Right renal pelvis (tissue), 4 donors: ENCODE measurements around the gene HOXC10. TPM values are rescaled to one million over a fixed set of nuclear protein-coding genes. Genes with fewer than 3 reads are reported as not detected.
A peak's percentile ranks its signal among the peaks of the same experiment; 100 is the strongest.

ENCODE experiments used
- DNase-seq, 4 donors: peaks; one replicate each; pipeline ENCODE4 v3.0.0-alpha.2; 2013; ENCODE audit warnings: low read depth in 4 of 4, low spot score in 3 of 4, missing footprints in 1 of 4
- polyA plus RNA-seq, 4 donors: library from polyadenylated mRNA; unstranded; fragments of 120-200 nt; gene quantifications; one replicate each; pipeline ENCODE4 v1.2.1, GENCODE V29; 2013; ENCODE audit not compliant: insufficient read length in 4 of 4

Gene HOXC10
- polyA plus RNA-seq: 10 to 100 TPM; 59.2 to 69.0 (median 63.7) TPM

DNA sequence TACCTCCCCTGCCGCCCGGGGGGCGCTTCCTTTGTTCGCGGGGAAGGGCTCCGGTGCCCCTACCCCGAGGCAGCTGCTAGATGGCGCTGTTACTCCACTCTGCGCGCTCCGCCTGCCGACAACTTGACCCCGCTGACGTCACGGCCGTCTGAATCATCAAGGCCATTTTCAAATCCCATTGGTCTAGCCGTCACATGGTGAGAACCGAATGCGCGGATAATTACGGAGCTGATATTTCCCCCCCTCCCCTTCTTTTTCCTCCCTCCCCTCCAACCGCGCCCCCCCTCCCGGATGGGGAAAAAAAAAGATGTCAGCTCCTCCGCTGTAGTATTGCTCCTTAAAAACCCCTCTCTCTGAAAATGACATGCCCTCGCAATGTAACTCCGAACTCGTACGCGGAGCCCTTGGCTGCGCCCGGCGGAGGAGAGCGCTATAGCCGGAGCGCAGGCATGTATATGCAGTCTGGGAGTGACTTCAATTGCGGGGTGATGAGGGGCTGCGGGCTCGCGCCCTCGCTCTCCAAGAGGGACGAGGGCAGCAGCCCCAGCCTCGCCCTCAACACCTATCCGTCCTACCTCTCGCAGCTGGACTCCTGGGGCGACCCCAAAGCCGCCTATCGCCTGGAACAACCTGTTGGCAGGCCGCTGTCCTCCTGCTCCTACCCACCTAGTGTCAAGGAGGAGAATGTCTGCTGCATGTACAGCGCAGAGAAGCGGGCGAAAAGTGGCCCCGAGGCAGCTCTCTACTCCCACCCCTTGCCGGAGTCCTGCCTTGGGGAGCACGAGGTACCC is at the start of gene HOXC10:
HOXC10 (plus strand) TSS at position 246 of the 791 bp plus-strand sequence; CDS start at position 360, 114 bp downstream.
- peak; percentile 97 to 98 (median 98) for DNase-seq

DNA sequence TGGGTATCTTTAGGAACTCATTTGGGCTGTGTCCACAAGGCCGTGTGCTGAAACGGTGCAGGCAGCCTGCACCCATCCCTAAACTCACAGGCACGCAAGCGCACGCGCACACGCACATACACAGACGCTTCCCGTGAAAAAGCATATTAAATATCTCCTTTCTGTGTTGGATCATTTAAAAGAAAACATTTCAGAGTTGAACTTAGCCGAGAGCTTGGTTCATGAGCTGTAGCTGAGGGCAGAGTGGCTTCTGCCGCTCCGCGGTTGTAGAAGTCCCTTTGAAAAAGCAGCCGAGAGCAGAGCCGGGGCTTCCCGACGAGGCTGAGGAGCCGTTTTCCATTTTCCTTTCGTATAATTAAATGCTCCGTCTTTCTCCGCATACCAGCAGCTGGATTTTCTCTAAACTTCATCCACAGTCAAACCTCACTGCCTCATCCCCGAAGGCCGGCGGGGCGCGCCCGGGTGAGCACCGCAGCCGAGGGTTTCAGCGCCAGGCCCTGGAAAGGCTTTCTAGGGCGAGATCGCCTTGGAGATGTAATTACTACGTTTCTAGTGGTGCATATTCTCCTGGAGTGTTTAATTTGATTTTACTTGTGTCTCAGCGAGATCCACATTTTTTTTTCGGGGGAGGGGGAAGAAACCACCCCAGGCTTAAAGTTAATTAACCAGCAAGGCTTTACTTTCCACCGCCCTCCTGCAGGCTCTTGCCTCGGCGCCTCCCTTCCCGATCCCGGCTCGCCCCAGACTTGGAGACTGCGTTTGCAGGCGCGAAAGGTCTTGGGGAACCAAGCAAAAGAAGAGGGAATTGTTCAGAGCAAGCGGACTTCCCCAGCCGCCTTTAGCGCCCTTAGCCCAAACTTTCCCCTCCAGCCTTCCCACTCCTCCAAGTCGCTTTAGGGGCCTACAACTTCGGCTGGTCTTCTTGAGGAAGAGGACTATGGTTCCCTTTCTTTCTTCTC is 49.3 kb upstream of the HOXC10 start:
- DNase-seq: no peak

DNA sequence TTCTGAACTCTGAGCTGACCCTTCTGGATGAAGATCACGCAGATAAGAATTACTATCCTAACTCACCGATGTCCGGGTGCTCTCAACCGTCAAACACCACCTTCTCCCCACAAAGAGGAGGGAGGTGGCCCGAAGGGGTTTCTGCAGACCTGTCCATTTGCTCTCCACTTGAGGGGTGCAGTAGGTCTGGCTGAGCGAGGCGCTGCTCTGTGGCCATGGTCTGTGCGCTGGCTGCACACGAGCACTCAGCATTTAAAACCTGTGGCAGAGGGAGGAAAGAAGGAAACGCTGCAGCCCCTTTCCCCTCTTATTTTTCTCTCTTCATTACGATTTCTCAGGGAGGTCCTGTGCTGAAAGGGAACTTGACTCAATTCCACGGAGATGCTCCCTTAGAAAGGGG is 47.8 kb upstream of the HOXC10 start:
- DNase-seq: no peak

DNA sequence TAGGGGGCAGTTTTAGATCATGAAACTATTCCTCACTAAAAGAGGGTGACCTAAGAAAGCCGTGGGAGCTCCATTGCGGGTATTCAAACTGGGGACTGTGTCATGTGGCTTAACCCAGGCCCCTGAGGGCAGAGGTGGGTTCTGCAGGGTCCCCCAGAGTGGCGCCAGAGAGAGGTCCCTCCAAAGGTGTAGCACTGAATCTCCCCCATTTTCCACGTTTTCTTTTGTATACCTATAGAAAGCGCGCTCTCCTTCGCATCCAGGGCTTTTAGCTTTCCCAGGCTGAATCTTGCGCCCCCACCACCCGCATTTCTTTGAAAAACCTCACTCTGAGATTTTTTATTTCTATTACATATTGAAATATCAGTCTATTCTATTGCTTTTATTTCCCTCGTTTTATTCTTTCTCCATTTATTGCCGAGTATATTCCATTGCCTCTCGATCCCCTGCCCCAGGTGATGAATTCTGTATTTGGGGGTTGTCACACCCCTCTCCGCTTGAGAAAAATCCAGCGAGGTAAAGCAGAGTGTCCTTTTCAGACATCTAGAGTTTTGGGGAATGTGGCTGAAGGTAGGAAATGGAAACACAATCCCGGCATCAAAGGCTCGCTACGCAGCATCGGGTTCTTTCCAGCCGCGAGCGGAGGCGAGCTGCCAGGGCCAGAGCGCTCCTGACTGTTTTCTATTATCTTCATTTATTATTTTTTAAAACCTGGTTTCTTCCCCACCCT is 47.2 kb upstream of the HOXC10 start:
- DNase-seq: no peak

DNA sequence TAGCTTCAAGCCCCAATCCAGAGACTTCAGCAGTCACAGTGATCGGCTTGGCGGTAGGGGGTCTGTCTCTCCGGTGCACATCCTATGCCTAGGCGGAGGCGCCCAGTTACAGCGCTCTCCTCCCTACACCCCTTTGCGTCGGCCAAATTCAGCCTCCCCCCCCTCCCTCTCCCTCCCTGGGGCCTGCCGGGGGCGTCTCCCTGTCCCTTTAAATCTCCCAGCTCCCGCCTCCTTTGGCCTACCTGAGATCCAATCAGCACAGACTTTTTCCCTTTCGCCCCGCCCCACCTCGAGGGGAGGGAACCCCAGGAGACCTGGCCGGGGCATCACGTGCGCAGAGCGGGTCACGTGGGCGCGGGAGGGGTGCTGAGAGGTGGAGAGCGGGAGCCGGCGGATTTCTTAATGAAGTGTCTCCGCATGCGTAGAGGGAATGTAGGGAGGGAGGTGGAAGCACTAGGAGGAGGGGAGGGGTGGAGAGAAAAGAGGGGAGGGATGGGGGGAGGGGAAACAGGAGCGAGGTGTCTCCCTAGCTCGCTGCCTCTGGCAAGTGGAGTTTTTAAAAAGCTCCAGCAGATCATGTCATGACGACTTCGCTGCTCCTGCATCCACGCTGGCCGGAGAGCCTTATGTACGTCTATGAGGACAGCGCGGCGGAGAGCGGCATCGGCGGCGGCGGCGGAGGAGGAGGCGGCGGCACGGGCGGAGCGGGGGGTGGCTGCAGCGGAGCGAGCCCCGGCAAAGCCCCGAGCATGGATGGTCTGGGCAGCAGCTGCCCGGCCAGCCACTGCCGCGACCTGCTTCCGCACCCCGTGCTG is 46.4 kb upstream of the HOXC10 start, which contains the start of gene HOXC13:
HOXC13 (plus strand) TSS at position 506 of the 815 bp plus-strand sequence; CDS start at position 582, 76 bp downstream.
- DNase-seq: peak in 3 of 4 donors; percentile 76 to 84 (median 83)

DNA sequence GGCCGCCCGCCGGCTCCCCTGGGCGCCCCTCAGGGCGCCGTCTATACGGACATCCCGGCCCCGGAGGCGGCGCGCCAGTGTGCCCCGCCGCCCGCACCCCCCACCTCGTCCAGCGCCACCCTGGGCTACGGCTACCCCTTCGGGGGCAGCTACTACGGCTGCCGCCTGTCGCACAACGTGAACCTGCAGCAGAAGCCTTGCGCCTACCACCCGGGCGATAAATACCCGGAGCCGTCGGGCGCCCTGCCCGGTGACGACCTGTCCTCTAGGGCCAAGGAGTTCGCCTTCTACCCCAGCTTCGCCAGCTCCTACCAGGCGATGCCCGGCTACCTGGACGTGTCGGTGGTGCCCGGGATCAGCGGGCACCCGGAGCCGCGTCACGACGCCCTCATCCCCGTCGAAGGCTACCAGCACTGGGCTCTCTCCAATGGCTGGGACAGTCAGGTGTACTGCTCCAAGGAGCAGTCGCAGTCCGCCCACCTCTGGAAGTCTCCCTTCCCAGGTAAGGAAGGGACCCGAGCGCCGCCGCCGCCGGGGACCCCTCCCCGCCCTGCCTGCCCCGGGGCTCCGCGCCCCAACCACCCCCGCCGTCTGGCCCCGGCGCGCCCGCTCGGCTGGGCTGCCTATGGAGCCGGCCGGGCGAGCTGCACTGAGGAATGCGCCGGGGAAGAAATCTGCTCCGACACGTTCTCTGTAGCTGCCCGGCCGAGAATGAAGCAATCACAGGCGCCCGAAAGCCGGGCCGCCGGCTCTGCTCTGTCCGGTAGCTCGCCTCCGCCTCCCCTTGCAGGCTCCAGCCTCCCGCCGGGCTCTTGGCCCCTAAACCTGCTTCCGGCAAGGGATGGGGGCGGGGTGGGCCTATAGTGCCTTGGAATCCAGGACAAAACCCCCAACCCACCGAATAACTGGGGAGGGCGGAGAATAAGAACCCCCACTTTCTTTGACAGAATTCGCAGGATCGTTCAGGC is 45.5 kb upstream of the HOXC10 start:
- no peak for DNase-seq

DNA sequence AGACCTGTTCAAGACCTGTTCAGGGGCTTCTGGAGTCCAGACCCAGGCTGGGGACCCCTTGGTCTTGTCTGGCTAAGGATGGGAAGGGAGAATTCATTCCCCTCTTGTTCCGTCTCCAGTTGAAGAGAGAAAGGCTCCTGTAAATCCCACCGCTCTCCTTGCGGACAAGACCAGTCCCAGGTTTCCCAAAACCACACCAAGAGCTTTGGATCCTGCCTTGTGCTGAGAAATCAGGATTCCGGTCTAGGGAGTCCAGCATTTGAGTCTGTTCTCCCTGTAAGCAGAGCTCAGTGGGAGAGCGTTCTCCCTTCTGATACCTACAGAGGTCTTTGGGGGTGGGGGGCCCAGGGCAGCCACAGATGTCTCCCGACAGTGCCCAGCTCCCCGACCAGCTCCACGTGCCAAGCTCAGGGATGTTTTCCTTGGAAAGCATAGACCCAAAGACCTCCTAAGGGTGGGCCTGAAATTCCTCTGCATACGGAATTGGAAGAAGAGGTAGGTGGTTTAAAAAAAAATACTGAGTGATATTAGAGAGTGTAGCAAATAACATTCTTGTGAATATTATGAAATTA is 44.4 kb upstream of the HOXC10 start:
- no peak for DNase-seq

DNA sequence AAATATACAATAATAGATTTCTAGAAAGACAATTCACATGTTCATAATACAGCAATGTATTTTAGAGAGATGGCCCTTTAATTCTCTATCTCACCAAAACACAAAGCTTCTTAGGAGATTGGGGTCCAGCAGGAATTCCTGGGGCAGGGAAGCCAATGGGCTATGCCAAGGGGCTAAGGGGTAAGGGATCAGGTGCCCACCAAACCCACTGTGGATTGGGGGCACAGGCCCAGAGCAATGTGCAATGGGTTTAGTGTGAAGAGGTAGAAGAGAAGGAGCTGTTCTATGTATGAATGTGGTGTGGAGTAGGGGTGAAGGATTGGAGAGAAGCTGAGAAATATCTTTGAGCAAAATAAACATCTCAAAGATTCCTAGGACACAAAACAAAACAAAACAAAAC is 43.8 kb upstream of the HOXC10 start:
- no peak for DNase-seq

DNA sequence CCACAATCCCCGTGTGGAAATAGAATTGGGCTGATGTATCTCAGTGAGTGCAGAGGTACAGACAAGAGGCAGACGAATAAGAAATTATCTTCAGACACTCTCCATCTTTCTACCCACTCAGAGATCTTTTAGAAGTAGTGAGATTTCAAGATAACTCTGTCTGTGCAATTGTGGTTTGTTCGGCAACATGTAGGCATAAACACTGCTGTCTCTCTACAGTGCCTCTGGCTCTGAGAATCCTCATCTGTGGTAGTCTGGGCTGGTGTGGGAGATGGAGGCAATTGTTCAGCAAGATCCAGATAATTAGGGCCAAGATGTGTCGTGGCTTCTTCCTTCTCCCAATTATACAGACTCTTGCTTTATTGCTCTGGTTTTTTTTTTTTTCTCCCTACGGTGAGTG is 43.2 kb upstream of the HOXC10 start:
- DNase-seq: no peak

DNA sequence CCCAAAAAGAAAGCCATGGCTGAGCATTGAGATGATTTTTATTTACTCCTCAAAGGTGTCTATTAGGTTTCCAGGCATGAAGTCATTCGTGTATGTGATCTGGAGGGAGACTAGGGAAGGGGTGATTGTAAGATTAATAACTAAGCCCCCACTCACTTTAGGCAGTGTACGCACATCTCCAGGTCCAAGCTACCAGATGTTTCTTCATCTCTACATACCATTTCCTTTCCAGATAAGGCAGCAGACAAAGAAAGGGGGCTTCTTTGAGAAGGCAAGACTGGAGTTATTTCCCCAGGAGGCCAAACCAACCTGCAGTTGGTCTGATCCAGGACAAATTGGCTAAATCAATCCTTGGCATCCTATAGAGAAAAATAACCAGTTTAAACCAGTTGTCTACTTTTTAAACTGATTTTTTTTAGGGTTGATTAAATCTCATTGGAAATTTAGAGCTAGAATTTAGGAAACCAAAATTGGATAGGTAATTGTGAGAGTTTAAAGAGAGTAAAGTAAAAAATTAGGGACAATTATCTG is 42.4 kb upstream of the HOXC10 start:
- DNase-seq: no peak

DNA sequence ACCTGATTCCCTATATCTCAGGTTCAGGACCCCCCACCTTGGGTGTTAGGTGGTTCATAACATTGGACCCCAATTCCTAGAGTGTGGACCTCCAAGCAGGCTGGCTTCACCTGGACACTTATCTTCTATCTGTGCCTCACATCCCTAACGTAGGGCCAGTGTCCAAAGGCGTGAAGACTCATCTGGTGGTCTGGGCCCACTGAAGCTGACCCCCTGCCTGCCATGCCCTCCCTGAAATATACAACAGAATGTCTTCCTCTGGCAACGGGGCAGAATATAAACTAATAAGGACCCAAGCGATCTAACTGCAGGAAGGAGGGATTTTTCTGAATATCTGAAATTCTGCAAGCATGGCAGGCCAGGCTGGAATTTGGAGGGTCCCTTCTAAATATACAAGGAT is 40.7 kb upstream of the HOXC10 start:
- no peak for DNase-seq

DNA sequence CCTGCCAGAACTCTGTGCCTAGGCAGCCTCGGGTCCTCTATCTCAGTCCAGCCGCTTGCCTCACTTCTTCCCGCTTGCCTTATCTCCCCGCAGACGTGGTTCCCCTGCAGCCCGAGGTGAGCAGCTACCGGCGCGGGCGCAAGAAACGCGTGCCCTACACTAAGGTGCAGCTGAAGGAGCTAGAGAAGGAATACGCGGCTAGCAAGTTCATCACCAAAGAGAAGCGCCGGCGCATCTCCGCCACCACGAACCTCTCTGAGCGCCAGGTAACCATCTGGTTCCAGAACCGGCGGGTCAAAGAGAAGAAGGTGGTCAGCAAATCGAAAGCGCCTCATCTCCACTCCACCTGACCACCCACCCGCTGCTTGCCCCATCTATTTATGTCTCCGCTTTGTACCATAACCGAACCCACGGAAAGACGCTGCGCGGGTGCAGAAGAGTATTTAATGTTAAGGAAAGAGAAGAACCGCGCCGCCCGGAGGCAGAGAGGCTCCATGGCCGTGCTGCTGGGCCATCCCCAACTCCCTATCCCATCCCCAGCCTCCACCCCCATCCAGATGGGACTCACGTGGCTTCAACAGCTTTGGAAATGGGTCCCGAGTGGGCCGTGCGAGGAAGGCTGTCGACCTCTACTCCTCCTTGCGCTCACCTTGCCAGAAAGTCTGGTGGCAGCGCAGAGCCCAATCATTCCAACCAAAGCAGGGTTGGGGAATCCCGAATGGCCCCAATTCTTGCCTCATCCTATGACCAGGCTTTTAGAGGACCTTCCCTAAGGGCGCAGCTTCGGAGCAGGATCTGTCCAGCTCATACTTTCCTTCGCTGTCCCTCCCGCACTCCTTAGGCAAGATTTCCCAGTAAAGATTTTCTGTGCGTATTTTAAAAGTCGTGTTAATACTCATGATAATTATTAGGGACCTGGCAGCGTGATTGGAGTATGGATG is 39.8 kb upstream of the HOXC10 start:
- no peak for DNase-seq

DNA sequence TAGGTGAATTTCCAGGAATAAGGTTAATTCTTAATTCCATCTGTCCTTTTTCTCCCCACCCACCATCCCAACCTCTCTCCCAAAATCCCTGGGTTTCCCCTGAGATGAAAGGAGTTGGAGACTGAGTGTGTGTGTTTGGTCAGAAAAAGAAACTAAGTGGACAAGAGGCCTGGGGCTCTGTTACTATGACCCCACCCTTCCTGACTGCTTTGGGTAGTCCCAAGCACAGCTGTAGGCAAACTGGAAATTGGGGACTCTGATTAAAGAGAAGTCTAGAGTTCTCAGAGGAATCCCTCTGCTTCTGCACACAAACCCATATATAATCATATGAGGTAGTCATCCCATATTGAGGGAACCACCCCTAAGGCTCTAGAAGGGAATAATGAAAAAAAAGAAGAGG is 37.2 kb upstream of the HOXC10 start:
- no peak for DNase-seq

DNA sequence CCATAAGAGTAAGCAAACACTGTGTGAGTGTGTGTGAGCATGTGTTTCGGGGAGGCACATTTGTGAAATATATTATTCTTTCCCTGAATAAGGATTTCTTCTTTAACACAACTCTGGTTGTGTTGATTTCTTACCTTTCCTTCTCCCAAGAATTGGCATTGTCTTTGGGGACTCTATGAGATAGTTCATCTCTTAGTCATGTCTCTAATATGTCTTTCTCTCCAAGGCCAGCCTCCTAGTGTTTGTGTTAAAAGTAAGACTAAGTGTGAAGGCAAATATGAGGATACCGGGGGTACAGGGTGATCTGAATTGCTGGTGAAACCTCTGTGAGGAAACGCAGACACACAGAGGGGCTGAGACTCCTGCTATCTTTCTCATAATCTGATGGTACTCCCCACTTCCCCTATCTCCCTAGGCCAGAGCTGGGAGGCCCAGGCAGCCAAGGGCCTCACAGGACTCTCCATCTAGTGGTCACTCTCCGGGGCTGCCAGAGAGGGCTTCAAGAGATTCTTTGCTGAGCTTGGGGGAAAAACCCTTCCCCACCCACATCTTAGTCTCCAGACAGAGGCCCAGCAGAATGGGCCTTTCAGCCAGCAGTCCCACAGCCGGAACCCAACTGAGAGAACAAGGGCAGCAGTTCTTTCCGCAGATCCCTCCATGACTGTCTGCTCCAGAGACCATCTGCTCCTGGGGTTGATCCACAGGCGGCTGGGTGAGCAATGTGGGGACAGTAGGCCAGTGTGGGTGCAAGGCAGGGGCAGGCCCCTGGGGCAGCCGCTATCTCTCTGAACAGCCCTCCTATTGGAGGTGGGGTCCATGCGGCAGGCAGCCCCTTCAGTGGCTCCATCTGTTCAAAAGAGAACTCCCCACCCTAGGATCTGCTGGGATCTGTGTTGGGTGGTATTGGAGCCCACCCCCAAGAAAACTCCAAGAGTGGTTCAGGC is 36.0 kb upstream of the HOXC10 start:
- no peak for DNase-seq

DNA sequence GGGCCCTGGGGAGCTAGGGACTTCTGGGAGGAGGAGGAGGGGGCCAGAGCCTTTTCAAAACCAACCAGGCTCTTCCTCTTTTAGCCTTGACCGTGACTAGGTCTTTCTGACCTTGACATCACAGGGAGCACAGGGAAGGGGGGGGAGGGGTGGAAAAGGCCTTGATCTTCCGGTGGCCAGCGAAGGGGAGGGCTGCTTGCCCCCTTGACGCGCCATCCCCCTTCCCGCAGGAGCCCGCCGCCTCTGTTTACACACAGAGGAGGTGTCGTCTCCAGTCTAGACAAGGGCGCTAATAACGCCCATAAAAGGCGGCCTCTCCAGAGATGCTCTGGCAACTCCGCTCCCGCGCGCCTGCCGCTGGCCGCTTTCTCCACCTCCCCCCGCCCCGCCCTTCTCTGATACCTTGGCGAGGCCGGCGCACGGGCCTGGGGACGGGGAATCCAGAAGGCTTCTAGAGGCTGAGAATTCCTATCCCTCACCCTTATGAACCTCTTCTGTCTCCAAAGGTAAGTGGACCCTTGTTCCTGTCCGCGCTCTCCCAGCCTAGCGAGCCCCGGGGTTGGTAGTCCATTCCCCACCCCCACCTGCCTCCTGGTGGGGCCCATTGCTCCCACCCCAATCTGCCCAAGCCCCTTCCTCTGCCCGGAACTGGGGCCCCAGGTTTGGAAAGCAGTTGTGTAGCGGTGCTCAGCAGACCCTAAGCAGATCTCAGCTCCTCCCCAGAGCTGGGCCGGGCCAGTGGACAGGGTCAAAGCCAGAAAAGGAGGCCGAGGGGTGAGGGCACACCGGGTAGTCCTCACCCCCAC is 35.1 kb upstream of the HOXC10 start:
- DNase-seq: no peak
